Immature natural killer cell (primary cell): Measurements from ENCODE around the gene POU6F2. TPM values are rescaled to one million over a fixed set of nuclear protein-coding genes. Genes with fewer than 3 reads are reported as not detected.
A peak's percentile ranks its signal among the peaks of the same experiment; 100 is the strongest.

Source experiments
- DNase-seq, 3 donors: peaks; one replicate each; pipeline ENCODE4 v3.0.0; 2022; ENCODE audit warnings: mixed read lengths in 1 of 3
- H3K27ac Mint-ChIP-seq, 6 donors: one replicate each; pipeline ENCODE4 v1.8.0; 2020; ENCODE audit warnings: mixed read lengths in 6 of 6, mild to moderate bottlenecking in 5 of 6, inconsistent platforms in 4 of 6, moderate library complexity in 3 of 6
- H3K27me3 Mint-ChIP-seq, 3 donors: one replicate each; pipeline ENCODE4 v1.8.0; 2020 to 2021; ENCODE audit warnings: low read depth in 3 of 3, mild to moderate bottlenecking in 3 of 3, mixed read lengths in 3 of 3, moderate library complexity in 3 of 3, inconsistent platforms in 1 of 3
- H3K36me3 Mint-ChIP-seq, 3 donors: one replicate each; pipeline ENCODE4 v1.8.0; 2020; ENCODE audit warnings: mixed read lengths in 3 of 3, inconsistent platforms in 2 of 3, mild to moderate bottlenecking in 2 of 3
- H3K4me1 Mint-ChIP-seq, 2 donors: one replicate each; pipeline ENCODE4 v1.8.0; 2020; ENCODE audit warnings: inconsistent platforms in 2 of 2, mild to moderate bottlenecking in 2 of 2, mixed read lengths in 2 of 2, moderate library complexity in 1 of 2
- H3K4me3 Mint-ChIP-seq, 5 donors: one replicate each; pipeline ENCODE4 v1.8.0; 2020; ENCODE audit warnings: mild to moderate bottlenecking in 5 of 5, mixed read lengths in 5 of 5, inconsistent platforms in 3 of 5, moderate library complexity in 3 of 5
- H3K9me3 Mint-ChIP-seq, 6 donors: one replicate each; pipeline ENCODE4 v1.8.0; 2020; ENCODE audit warnings: mild to moderate bottlenecking in 6 of 6, mixed read lengths in 6 of 6, inconsistent platforms in 4 of 6, moderate library complexity in 3 of 6
- polyA plus RNA-seq, 3 donors: library from polyadenylated mRNA; unstranded; fragments of 300-500 nt; fragmentation: Illumina TruSeq; gene quantifications; one replicate each; pipeline ENCODE4 v1.2.3, GENCODE V29; 2021

Gene POU6F2
- polyA plus RNA-seq, 3 donors from 2014 or later, result not detected

DNA sequence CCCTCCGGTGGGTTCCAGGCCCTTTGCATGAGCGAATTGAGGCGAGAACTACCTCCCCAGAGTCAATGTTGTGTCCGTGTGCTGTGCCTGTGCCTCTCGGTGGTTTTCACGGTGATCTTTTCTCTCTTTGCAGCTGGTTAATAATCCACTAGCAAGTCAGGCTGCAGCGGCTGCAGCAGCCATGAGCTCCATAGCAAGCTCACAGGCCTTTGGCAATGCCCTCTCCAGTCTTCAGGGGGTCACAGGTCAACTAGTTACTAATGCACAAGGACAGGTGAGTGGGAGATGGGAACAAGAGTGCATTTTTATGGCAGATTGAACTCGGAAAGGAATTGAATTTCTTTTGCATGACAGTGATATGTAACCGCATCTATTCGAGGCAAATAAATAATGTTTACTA lies 428.8 kb downstream of the POU6F2 start:
- Mint-ChIP-seq H3K27me3 (peaks cover 0 to 5% (median 4%) of the 10 kb centered on the region in 3 donors), H3K4me3 (no peak overlapping the region), H3K4me1 (no peaks in the 10 kb centered on the region), H3K36me3 (no peaks in the 10 kb centered on the region), H3K27ac (no peak overlapping the region), H3K9me3 (no peaks in the 10 kb centered on the region)
- DNase-seq, result no peak

DNA sequence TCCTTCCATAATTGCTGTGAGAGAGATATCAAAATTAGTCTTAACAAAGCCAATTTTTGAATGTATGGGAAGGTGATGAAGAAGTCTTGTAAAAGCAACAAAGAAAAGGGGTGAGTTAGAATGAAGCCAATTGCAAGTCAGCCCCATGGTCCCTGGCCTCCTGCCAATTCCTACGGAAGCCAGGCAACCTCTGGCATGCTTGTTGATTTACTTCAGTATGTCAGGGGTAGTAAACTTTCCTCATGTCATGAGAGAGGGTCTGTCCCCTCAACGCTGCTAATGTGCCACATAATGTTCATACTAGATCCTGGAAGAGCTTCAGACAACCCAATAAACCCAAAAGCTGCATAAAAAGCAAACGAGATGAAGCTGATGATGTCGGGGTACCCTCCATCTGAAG lies 429.4 kb downstream of the POU6F2 start:
- Mint-ChIP-seq H3K9me3 (no peaks in the 10 kb centered on the region), H3K4me3 (no peak overlapping the region), H3K27ac (no peak overlapping the region), H3K36me3 (no peaks in the 10 kb centered on the region), H3K27me3 (peaks cover 0 to 5% (median 4%) of the 10 kb centered on the region in 3 donors), H3K4me1 (no peaks in the 10 kb centered on the region)
- no peak for DNase-seq

DNA sequence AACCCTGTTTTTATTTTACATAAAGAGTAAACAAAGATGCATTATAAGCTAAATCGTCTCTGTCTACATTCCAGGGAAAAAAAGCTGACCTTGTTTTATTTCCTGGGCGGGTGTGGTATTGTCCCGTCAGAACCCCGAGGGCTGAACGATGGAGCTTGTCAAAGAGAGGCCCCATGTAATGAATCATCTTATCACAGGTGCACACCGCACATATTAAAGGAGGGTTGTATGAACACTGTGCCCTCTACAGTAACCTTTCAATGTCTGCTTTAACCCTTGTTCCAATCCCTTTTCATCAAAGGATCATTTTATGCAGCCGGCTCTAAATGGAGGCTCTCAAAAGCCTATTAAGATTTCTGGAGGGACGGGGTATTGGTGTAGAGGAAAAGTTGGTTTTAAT lies 430.0 kb downstream of the POU6F2 start:
- peaks cover 0 to 5% (median 4%) of the 10 kb centered on the region in 3 donors for H3K27me3 Mint-ChIP-seq
- no peaks in the 10 kb centered on the region for H3K9me3 Mint-ChIP-seq
- no peak overlapping the region for H3K4me3 Mint-ChIP-seq

DNA sequence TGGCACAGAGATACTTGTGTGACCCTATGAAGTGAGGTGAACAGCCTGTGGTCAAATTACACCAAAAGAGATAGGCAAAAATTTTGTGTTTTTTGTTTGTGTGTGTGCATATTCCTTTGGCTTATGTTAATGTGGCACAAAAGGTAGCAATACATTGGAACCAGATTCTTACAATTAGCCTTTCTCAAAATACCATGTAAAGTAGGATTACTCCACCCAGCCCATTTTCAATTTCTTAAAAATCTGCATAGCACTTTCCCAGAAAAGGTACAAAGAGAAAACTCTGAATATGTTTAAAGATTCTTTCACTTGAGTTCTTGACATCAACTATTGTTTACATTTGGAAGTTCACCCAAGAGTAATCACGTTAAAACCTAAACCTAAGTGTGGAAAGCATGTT lies 431.2 kb downstream of the POU6F2 start:
- Mint-ChIP-seq H3K4me3 (no peak overlapping the region), H3K9me3 (no peaks in the 10 kb centered on the region), H3K27me3 (peaks cover 0 to 5% (median 2%) of the 10 kb centered on the region in 3 donors), H3K27ac (no peak overlapping the region), H3K4me1 (peaks cover 3 to 5% of the 10 kb centered on the region in 2 donors), H3K36me3 (no peaks in the 10 kb centered on the region)
- no peak for DNase-seq

More for the DNA sequence above, 430.0 kb downstream of the POU6F2 start:
- Mint-ChIP-seq H3K27ac (no peak overlapping the region), H3K4me1 (no peaks in the 10 kb centered on the region), H3K36me3 (no peaks in the 10 kb centered on the region)
- no peak for DNase-seq

DNA sequence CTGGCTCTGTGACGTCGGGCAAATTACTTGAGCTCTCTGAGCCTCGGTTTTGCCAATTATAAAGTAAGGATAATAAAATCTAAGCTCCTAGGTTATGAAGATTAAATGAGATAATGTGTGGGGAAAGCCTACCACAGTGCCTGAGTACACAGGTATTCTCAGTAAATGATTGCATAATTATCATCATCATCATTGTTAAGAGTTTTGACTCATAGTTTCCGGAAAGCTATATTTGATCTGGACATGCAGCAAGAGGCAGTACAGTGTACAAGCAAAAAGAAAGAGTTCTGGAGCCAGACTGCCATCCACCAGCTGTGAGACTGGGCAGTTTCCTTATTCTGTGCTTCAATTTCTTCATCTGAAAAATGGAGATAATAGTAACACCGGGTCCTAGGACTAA lies 432.9 kb downstream of the POU6F2 start:
- Mint-ChIP-seq H3K4me1 (peaks cover 11 to 17% of the 10 kb centered on the region in 2 donors), H3K27me3 (peaks cover 0 to 6% (median 0%) of the 10 kb centered on the region in 3 donors), H3K9me3 (no peaks in the 10 kb centered on the region), H3K4me3 (no peak overlapping the region), H3K27ac (no peak overlapping the region), H3K36me3 (no peaks in the 10 kb centered on the region)
- DNase-seq, result no peak

DNA sequence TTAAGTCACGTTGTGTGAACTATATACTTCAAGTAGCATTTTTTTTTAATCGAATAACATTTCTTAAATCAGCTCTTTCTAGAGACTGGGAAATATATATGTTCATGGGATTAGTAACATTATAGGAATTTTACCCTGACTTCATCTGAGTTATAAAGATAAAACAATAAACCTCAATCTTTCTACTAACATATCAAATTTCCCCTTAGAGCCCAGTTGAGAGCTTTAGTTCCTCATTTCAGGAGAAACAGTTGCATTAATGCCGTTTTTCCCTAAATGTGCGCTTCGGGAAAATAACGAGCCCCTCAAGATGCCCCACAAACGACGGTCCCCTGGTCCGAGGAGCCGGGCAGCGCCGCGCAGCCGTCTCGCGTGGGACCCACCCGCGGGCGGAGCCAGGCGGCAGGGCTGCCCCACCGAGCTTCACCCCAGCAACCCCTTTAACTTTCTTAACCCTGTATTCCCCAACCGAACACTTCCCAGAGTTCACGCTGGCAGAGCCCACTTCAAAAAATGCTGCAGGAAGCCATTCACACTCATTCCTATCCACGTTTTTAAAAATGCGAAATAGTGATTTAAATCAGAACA lies 436.0 kb downstream of the POU6F2 start:
- no peaks in the 10 kb centered on the region for H3K36me3 Mint-ChIP-seq

DNA sequence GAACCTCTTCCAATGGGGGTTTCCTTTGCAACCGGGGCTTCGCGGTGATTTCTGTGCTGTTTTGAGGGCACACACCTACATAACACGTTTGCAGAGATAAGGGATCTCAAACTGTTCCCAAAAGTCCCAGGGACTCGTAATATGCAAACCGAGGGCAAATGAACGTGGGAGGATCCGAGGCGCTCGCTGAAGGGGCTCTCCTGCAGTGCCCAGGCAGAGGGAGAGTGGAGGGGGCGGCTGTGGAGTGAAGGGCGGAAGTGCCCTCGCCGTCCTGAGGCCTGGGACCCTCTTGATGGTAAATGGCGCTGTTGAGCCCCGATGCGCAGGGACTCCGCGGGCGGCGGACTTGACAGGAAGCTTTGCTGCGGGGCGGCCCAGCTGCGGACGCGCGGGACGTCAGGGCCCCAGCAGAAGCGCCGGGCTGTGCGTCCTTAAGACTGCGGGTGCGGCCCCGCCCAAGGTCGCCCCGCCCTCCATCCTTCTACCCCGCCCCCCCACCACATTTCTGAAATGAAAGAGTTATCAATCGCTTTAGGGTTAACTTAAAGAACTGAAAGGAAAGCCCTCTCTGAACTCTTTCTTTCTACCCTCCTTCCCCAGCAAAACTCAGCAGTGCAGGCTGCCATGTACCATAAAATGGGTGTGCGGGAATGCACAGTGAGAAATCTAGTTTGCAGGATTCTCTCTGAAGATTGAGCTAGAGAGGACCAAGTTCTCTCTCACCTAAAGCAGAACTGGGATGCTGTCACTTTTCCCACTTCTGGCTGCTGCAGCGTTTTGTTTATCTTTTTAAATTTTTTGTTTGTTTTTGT lies 436.7 kb downstream of the POU6F2 start:
- H3K36me3 Mint-ChIP-seq, result no peaks in the 10 kb centered on the region
- no peaks in the 10 kb centered on the region for H3K9me3 Mint-ChIP-seq
- peaks cover 0 to 23% (median 2%) of the 10 kb centered on the region in 3 donors for H3K27me3 Mint-ChIP-seq
- DNase-seq, result peak; percentile 11 to 32 (median 22)
- H3K27ac Mint-ChIP-seq, result no peak overlapping the region
- H3K4me3 Mint-ChIP-seq, result peak overlapping the region; percentile 70 to 85 (median 81)
- H3K4me1 Mint-ChIP-seq, result peaks cover 12 to 23% of the 10 kb centered on the region in 2 donors

More for the DNA sequence above, 436.0 kb downstream of the POU6F2 start:
- H3K4me3 Mint-ChIP-seq, result peak overlapping the region; percentile 71 to 85 (median 81)
- peaks cover 12 to 23% of the 10 kb centered on the region in 2 donors for H3K4me1 Mint-ChIP-seq
- H3K9me3 Mint-ChIP-seq, result no peaks in the 10 kb centered on the region
- DNase-seq, result no peak
- peaks cover 0 to 23% (median 2%) of the 10 kb centered on the region in 3 donors for H3K27me3 Mint-ChIP-seq
- peak overlapping the region in 1 of 6 donors; percentile 30 for H3K27ac Mint-ChIP-seq

DNA sequence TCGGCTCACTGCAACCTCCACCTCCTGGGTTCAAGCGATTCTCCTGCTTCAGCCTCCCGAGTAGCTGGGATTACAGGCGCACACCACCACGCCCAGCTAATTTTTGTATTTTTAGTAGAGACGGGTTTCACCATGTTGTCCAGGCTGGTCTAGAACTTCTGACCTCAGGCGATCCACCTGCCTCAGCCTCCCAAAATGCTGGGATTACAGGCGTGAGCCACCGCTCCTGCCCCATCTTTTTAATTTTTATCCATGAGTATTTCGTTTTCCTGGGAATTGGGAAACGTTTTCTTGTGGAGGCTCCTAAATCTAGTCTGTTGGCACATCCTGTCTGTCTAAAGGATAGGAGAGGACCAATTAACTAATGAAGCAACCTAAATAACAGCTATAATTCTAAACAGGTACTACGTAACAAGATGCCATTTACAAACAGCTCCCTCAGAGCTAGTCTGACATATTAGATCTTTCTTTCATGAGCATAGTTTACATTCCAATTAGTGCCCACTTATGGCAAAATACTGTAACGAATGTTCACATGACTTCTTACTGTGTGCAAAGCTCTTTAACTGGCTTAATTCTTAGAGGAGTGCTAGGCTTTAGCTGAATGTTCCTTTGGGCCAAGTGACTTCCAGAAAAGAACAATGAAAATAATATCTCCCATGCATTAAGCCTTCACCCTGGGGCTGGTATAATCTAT lies 437.5 kb downstream of the POU6F2 start:
- H3K27me3 Mint-ChIP-seq, result peaks cover 0 to 27% (median 2%) of the 10 kb centered on the region in 3 donors
- H3K36me3 Mint-ChIP-seq, result no peaks in the 10 kb centered on the region
- H3K9me3 Mint-ChIP-seq, result no peaks in the 10 kb centered on the region
- H3K4me1 Mint-ChIP-seq, result peaks cover 12 to 23% of the 10 kb centered on the region in 2 donors
- H3K4me3 Mint-ChIP-seq, result peak overlapping the region; percentile 68 to 85 (median 81)
- no peak for DNase-seq
- no peak overlapping the region for H3K27ac Mint-ChIP-seq

DNA sequence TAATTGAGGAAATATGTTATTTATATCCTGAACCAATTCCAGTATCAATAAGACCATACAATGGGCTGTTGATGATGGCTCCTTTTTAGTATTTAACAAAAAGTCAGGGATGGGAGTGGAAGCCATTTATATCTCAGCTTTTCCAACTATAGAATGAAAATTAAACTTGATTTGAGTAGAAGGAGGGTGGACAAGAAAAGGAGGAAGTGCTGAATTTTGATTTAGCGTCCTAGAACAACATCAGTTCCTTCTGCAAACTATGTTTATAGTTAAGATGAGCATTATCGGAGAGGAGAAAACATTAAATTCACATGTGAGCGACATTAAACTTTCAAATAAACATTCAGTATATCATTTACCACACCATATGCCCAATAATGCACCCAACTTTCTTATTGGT lies 439.2 kb downstream of the POU6F2 start:
- H3K4me1 Mint-ChIP-seq, result peaks cover 12 to 23% of the 10 kb centered on the region in 2 donors
- no peak overlapping the region for H3K27ac Mint-ChIP-seq
- no peak for DNase-seq
- H3K36me3 Mint-ChIP-seq, result no peaks in the 10 kb centered on the region
- no peaks in the 10 kb centered on the region for H3K9me3 Mint-ChIP-seq
- no peak overlapping the region for H3K4me3 Mint-ChIP-seq
- peaks cover 0 to 25% (median 2%) of the 10 kb centered on the region in 3 donors for H3K27me3 Mint-ChIP-seq

DNA sequence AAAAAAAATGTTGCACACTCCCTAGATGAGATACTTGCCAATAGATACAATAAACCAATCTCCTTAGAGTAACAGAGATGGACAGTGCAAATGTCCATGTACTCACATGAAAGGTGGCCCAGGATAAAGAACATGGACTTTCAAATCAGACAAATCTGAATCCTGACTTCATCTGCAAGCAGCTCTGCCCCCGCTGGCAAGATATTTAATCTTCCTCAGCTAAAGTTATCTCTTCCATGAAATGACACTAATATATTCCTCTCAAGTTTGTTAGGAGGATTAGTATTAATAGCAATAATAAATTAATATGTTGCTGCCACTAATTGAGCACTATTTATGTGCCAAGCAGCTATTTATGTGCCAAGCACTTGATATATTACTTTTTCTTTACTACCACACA lies 439.9 kb downstream of the POU6F2 start:
- H3K27ac Mint-ChIP-seq, result no peak overlapping the region
- no peak overlapping the region for H3K4me3 Mint-ChIP-seq
- H3K9me3 Mint-ChIP-seq, result no peaks in the 10 kb centered on the region
- no peaks in the 10 kb centered on the region for H3K36me3 Mint-ChIP-seq
- peaks cover 12 to 23% of the 10 kb centered on the region in 2 donors for H3K4me1 Mint-ChIP-seq
- H3K27me3 Mint-ChIP-seq, result peaks cover 1 to 25% (median 2%) of the 10 kb centered on the region in 3 donors
- DNase-seq, result no peak

DNA sequence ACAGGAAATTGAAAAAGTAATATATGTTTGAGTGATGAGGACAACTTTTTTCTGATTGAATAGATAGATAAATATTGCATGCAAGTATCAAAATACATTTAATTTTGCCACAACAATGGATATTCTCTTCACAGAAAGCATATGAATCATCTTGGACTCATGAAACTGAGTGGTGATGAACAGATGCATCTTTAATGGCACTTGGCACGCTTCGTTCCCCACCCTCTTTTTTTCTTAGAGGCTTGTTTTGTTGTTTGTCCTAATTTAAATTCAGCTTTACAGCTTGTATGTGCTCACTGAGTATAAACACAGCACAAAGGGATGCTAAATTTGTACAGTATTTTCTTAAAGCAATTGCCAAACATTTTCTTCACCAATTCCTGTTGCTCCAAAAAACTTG lies 443.5 kb downstream of the POU6F2 start:
- Mint-ChIP-seq H3K9me3 (no peaks in the 10 kb centered on the region), H3K27ac (no peak overlapping the region), H3K4me3 (no peak overlapping the region), H3K27me3 (peaks cover 1 to 15% (median 2%) of the 10 kb centered on the region in 3 donors), H3K36me3 (no peaks in the 10 kb centered on the region), H3K4me1 (no peaks in the 10 kb centered on the region)
- no peak for DNase-seq

DNA sequence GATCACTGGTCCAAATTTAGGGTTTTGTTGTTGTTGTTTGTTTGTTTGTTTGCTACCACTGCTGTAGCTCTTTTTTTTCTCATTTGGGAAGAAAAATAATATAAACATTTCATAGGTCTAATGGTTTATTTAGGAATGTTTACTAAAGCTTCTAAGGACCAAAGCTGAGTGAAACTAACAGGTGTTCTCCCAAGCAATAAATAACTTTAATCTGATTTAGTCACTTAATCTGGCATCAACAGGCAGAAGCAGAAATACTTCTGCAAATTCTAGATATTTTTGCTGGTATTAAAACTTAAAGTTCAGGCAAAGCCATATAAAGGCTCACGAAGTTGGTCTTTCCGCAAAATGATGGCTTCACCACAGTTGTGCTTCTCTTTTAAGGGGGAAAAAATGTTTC lies 444.0 kb downstream of the POU6F2 start:
- Mint-ChIP-seq H3K27ac (no peak overlapping the region), H3K27me3 (peaks cover 1 to 11% (median 2%) of the 10 kb centered on the region in 3 donors), H3K36me3 (no peaks in the 10 kb centered on the region), H3K4me3 (no peak overlapping the region), H3K4me1 (no peaks in the 10 kb centered on the region), H3K9me3 (no peaks in the 10 kb centered on the region)
- DNase-seq, result no peak

DNA sequence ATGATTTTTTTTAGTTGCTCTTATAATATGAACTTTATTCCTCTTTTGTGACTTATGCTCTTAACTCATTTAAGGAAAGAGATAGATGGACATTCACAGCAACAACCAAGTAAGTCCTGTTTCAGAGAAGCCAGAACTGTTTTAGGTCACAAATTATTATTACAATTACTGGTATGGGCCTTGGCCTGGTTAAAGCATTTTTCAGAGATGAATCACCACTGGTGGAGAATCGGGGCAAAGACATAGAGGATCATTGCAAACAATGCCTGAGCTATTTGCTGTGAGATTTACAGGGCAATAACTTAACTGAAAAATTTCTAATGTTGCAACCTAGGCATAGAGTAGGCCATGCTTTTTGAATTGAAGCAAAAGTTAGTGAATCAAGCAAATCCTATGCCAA lies 450.5 kb downstream of the POU6F2 start:
- H3K4me1 Mint-ChIP-seq, result no peaks in the 10 kb centered on the region
- no peak overlapping the region for H3K27ac Mint-ChIP-seq
- H3K36me3 Mint-ChIP-seq, result no peaks in the 10 kb centered on the region
- peaks cover 0 to 2% (median 0%) of the 10 kb centered on the region in 6 donors for H3K9me3 Mint-ChIP-seq
- no peak for DNase-seq
- peaks cover 0 to 9% (median 2%) of the 10 kb centered on the region in 3 donors for H3K27me3 Mint-ChIP-seq
- H3K4me3 Mint-ChIP-seq, result no peak overlapping the region

DNA sequence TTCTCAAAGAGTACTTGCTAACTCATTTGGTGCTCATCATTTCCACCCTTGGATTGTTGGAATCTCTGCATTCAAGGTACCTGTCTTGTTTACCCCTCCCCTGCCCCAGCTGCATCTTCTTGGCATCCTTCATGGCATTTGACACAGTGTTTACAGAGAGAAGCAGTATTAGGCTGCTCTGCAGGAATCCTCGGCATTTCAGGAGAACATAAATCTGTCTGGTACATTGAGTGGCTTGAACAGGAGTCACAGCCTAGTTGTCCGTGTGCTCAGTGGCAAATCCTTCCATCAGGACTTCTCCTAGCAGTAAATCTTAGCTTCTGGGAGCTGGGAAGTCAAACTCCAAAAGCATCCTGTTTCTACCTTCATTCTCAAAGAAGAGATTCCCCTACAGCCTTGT lies 451.7 kb downstream of the POU6F2 start:
- Mint-ChIP-seq H3K36me3 (no peaks in the 10 kb centered on the region), H3K4me3 (no peak overlapping the region), H3K4me1 (no peaks in the 10 kb centered on the region), H3K9me3 (peaks cover 0 to 3% (median 0%) of the 10 kb centered on the region in 6 donors), H3K27me3 (peaks cover 2 to 12% (median 4%) of the 10 kb centered on the region in 3 donors), H3K27ac (no peak overlapping the region)
- DNase-seq, result no peak
